Pancreas (tissue), 10 donors: ENCODE results near the gene DISP1. TPM values are rescaled to one million over a fixed set of nuclear protein-coding genes. Genes with fewer than 3 reads are reported as not detected.
"Not testable (repeated sequence)": the region's sequence is repeated elsewhere in the genome, so short reads cannot be mapped to it uniquely, and the experiment has no call there.

Experiments
- ATAC-seq, 4 donors: fragments of 200-7000 bp; cut with Tn5 transposase; one replicate each; pipeline versions ENCODE4 v1.8.0 to v1.9.1; 2020; ENCODE audit warnings: mild to moderate bottlenecking in 4 of 4, moderate library complexity in 4 of 4
- DNase-seq, 6 donors: peaks; one replicate each; pipeline ENCODE4 v3.0.0-alpha.2; 2020
- FAIRE-seq: peaks from 2 replicates; lab custom pipeline; 2012; peaks lifted over from hg19 to GRCh38; lab: Jason Lieb, UNC
- H3K27ac ChIP-seq, 4 donors: fragments of 200-600 bp; sonication (generic); 1 replicate in 3 of 4; 2 replicates in 1 of 4; pipeline versions ENCODE4 v1.5.0 to v1.8.0; 2020
- H3K27me3 ChIP-seq, 4 donors: fragments of 200-600 bp; one replicate each; pipeline ENCODE4 v1.8.0; 2021
- H3K36me3 ChIP-seq, 3 donors: fragments of 200-600 bp; sonication (generic) in 1 of 3; one replicate each; pipeline versions ENCODE4 v1.5.0 to v1.8.0; 2020 to 2021
- H3K4me1 ChIP-seq, 3 donors: fragments of 200-600 bp; one replicate each; pipeline ENCODE4 v1.8.0; 2021
- H3K4me3 ChIP-seq, 4 donors: fragments of 200-600 bp; sonication (generic) in 2 of 4; one replicate each; pipeline versions ENCODE4 v1.5.0 to v1.8.0; 2020 to 2021
- H3K9me3 ChIP-seq, 4 donors: fragments of 200-600 bp; one replicate each; pipeline ENCODE4 v1.8.0; 2021
- CTCF ChIP-seq, 4 donors: fragments of 200-600 bp; sonication (generic) in 3 of 4; IDR thresholded peaks; one replicate each; pipeline versions ENCODE4 v1.5.0 to v1.8.0; 2021; ENCODE audit warnings: antibody characterized with exemption in 4 of 4
- WGBS, 2 donors: extraction: QIAGEN DNeasy Blood & Tissue Kit; methylation state at CpG; one replicate each; pipeline ENCODE4 v1.1.7; 2013; 5-methylcytosine and 5-hydroxymethylcytosine counted together
- intact Hi-C, 3 donors: fragments of 100-400 bp; cut with DNase I; formaldehyde crosslinking; loops; one replicate each; pipeline versions ENCODE4 v1.11.1 to v1.14.2; 2022
- polyA plus RNA-seq, 2 donors: library from polyadenylated mRNA; stranded (reverse); fragments of 200-250 nt; gene quantifications; one replicate each; pipeline ENCODE4 v1.2.3, GENCODE V29; 2013
- total RNA-seq, 6 donors: library from RNA; stranded (reverse); fragmentation: NEBNext Ultra II Directional in 4 of 6; extraction: Animal tissue kit (Norgen Biotek cat#: 25700) in 4 of 6; gene quantifications; one replicate each; pipeline versions ENCODE4 v1.2.1 to v1.2.4, GENCODE V29; 2021 to 2023
- donor health status: healthy with polysubstance abuse.
- donor health status: DM: no; HTN: no; CAD: no; lungs with moderate emphysema.
- donor health status: DM: no; HTN: no; CAD: no.
- donor health status: control.
- donor health status: control.
- donor health status: Bipolar disorder and iron deficiency.
- donor health status: DM: yes; HTN: yes; CAD: no.
- donor health status: DM: no; HTN: no; CAD: no.
- donor health status: DM: no; HTN: no; CAD: no.
- donor health status: DM: yes; HTN: yes; CAD: no.

DISP1 gene
- total and polyA plus RNA-seq, 8 donors = 1.9 to 6.2 (median 3.2) TPM

- WGBS, 2 donors = 25 to 27% methylated on average over 6 of the region's 6 CpGs
- Histone ChIP-seq H3K9me3 (no peaks in the 10 kb centered on the region), H3K4me1 (peaks cover 0 to 25% (median 23%) of the 10 kb centered on the region in 3 donors), H3K36me3 (no peaks in the 10 kb centered on the region), H3K4me3 (peak overlapping the region in 1 of 4 donors; percentile 1), H3K27ac (peak overlapping the region in 3 of 4 donors; percentile 18 to 80 (median 76)), H3K27me3 (no peaks in the 10 kb centered on the region)
- no peak for FAIRE-seq
- intact Hi-C loops = no loop called here
- peak; percentile 84 to 90 (median 86) for ATAC-seq
- DNase-seq = no peak
- TF ChIP-seq CTCF (IDR thresholded peaks at IDR 0.05) = no peak
Measured at GRCh38 chr1:222843469-222844410, 28.9 kb downstream of the DISP1 start.

- no peaks in the 10 kb centered on the region for H3K36me3 ChIP-seq
- H3K27me3 ChIP-seq = no peaks in the 10 kb centered on the region
- H3K27ac ChIP-seq = peak overlapping the region in 2 of 4 donors; percentile 76 to 80
- H3K9me3 ChIP-seq = no peaks in the 10 kb centered on the region
- H3K4me3 ChIP-seq = peak overlapping the region in 1 of 4 donors; percentile 1
- intact Hi-C loops = no loop called here
- ATAC-seq = peak in 3 of 4 donors; percentile 41 to 47 (median 42)
- peak; percentile 54 for FAIRE-seq
- no peak for DNase-seq
- TF ChIP-seq CTCF (IDR thresholded peaks at IDR 0.05) = no peak
- peaks cover 0 to 25% (median 23%) of the 10 kb centered on the region in 3 donors for H3K4me1 ChIP-seq
- 12 to 20% methylated on average over 3 of the region's 3 CpGs for WGBS, 2 donors
Measured at GRCh38 chr1:222844411-222844779, 29.6 kb downstream of the DISP1 start.

DNA sequence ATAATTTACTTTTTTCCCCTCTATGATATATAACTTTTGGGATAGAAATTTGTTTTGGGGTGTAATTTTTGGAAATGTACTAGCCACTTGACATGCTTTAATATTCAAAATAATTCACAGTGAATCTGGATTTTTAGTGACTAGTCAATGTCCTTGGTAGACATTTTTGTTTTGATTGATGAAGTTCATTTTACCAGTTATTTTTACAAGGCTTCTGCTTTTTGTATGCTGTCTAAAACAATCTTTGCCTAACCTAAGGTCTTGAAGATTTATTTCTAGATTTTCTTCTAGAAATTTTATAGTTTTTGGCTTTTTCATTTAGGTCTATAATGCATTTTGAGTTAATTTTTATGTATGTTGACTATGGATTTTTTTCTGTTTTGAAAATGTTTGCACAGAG is 30.9 kb downstream of the DISP1 start:
- no peaks in the 10 kb centered on the region for H3K27me3 ChIP-seq
- DNase-seq (no peak), ATAC-seq (no peak), FAIRE-seq (no peak)
- H3K4me1 ChIP-seq = peaks cover 0 to 25% (median 23%) of the 10 kb centered on the region in 3 donors
- no peak for TF ChIP-seq CTCF (IDR thresholded peaks at IDR 0.05)
- intact Hi-C loops = no loop called here
- H3K27ac ChIP-seq = no peak overlapping the region
- H3K36me3 ChIP-seq = no peaks in the 10 kb centered on the region
- no peak overlapping the region for H3K4me3 ChIP-seq
- H3K9me3 ChIP-seq = no peaks in the 10 kb centered on the region

GRCh38 chr1:222850550-222850949 is 35.7 kb downstream of the DISP1 start:
- H3K4me1 ChIP-seq, H3K36me3 ChIP-seq, DNase-seq, FAIRE-seq, H3K9me3 ChIP-seq, H3K27ac ChIP-seq, H3K4me3 ChIP-seq, intact Hi-C loops, H3K27me3 ChIP-seq, ATAC-seq: not testable (repeated sequence)

- DNase-seq = no peak
- H3K36me3 ChIP-seq = no peaks in the 10 kb centered on the region
- TF ChIP-seq CTCF (IDR thresholded peaks at IDR 0.05) = no peak
- no peak for FAIRE-seq
- intact Hi-C loops = no loop called here
- WGBS, 2 donors = 86 to 87% methylated on average over 3 of the region's 3 CpGs
- H3K4me1 ChIP-seq = no peaks in the 10 kb centered on the region
- no peaks in the 10 kb centered on the region for H3K27me3 ChIP-seq
- H3K9me3 ChIP-seq = no peaks in the 10 kb centered on the region
- H3K27ac ChIP-seq = no peak overlapping the region
- no peak overlapping the region for H3K4me3 ChIP-seq
- ATAC-seq = no peak
Measured at GRCh38 chr1:222852326-222852725, 37.5 kb downstream of the DISP1 start.
